A673 (cell line): Measurements from ENCODE around the gene HSH2D. TPM values are rescaled to one million over a fixed set of nuclear protein-coding genes. Genes with fewer than 3 reads are reported as not detected.

Experiments used
- BruUV-seq: library from RNA; stranded (reverse); fragments of 400-500 nt; replicated peaks from 2 replicates; lab custom pipeline; 2021; lab: Mats Ljungman, UMichigan
- CTCF ChIA-PET: fragments of 300-600 bp; sonication (Branson Sonifier 250); formaldehyde crosslinking; loops from one replicate; lab custom pipeline; 2022; ENCODE audit warnings: antibody characterized with exemption; lab: Charles Lee
- POLR2A ChIA-PET: fragments of 300-600 bp; sonication (Branson Sonifier 250); formaldehyde crosslinking; loops from one replicate; lab custom pipeline; 2022; ENCODE audit warnings: antibody characterized with exemption; ENCODE audit not compliant: low non-redundant PET; lab: Charles Lee
- DNase-seq: peaks from one replicate; pipeline ENCODE4 v3.0.0-alpha.2; 2015; ENCODE audit warnings: low spot score
- H3K27ac ChIP-seq: fragments of 200-600 bp; sonication (generic); 2 replicates; pipeline ENCODE4 v1.5.1; 2016; ENCODE audit warnings: mixed run types, low read depth, mild to moderate bottlenecking, mixed read lengths, antibody characterized with exemption, low read length; ENCODE audit not compliant: poor library complexity, severe bottlenecking
- H3K27me3 ChIP-seq: fragments of 200-600 bp; sonication (generic); replicated peaks from 2 replicates; pipeline ENCODE4 v1.6.1; 2017; ENCODE audit warnings: mixed run types, low read depth, mild to moderate bottlenecking, mixed read lengths, antibody characterized with exemption, low read length; ENCODE audit not compliant: insufficient read depth, poor library complexity
- H3K36me3 ChIP-seq: fragments of 200-600 bp; sonication (generic); 2 replicates; pipeline ENCODE4 v1.6.1; 2016; ENCODE audit warnings: mixed run types, mild to moderate bottlenecking, mixed read lengths, antibody characterized with exemption, low read length; ENCODE audit not compliant: insufficient read depth, poor library complexity, severe bottlenecking
- H3K4me1 ChIP-seq: fragments of 200-600 bp; sonication (generic); 2 replicates; pipeline ENCODE4 v1.6.1; 2017; ENCODE audit warnings: mixed run types, mild to moderate bottlenecking, mixed read lengths, antibody characterized with exemption, low read length; ENCODE audit not compliant: insufficient read depth, poor library complexity, severe bottlenecking
- H3K4me3 ChIP-seq: fragments of 200-600 bp; sonication (generic); 2 replicates; pipeline ENCODE4 v1.5.1; 2016; ENCODE audit warnings: low read depth, mixed run types, mild to moderate bottlenecking, mixed read lengths, low read length; ENCODE audit not compliant: poor library complexity, severe bottlenecking
- H3K9me3 ChIP-seq: fragments of 200-600 bp; sonication (generic); 2 replicates; pipeline ENCODE4 v1.6.1; 2016; ENCODE audit warnings: mixed run types, low read depth, mild to moderate bottlenecking, mixed read lengths, antibody characterized with exemption, low read length; ENCODE audit not compliant: poor library complexity, severe bottlenecking
- CTCF ChIP-seq: fragments of 300-800, 200-600 bp; sonication (generic); conservative IDR thresholded peaks from 2 replicates; pipeline ENCODE4 v1.5.1; 2017; ENCODE audit warnings: low read depth, mild to moderate bottlenecking, antibody characterized with exemption, low read length, moderate library complexity, mixed read lengths
- EZH2 ChIP-seq: fragments of 200-600 bp; sonication (generic); IDR thresholded peaks from 2 replicates; pipeline ENCODE4 v1.6.1; 2017; ENCODE audit warnings: borderline replicate concordance, low read depth, mild to moderate bottlenecking, mixed read lengths, antibody characterized with exemption, low read length; ENCODE audit not compliant: poor library complexity, severe bottlenecking
- intact Hi-C: fragments of 100-400 bp; cut with micrococcal nuclease; formaldehyde crosslinking; loops from one replicate; pipeline ENCODE4 v1.10.0; 2022; ENCODE audit not compliant: unreplicated experiment
- total RNA-seq: library from RNA; stranded (reverse); gene quantifications from 2 replicates; pipeline ENCODE4 v1.2.3, GENCODE V29; 2021

HSH2D gene
- total RNA-seq, 1 experiment from 2014 or later: not detected

- H3K4me3 ChIP-seq: no peak overlapping the region
- DNase-seq: no peak
- no peak overlapping the region for H3K27ac ChIP-seq
- intact Hi-C loops: no loop called here
- peaks cover 29% of the 10 kb centered on the region for H3K36me3 ChIP-seq
- H3K27me3 ChIP-seq: no peaks in the 10 kb centered on the region
- ChIA-PET POLR2A (interaction anchor here (0.6 kb wide), 1 partner anchor 20 kb away, joined by 3 read pairs; no protein-coding TSS in a partner anchor), CTCF (no interaction called here)
- no TSS peak for BruUV-seq
- TF ChIP-seq CTCF: no peak
- TF ChIP-seq EZH2: no peak
- no peaks in the 10 kb centered on the region for H3K9me3 ChIP-seq
- H3K4me1 ChIP-seq: no peaks in the 10 kb centered on the region
Observed at GRCh38 chr19:16207490-16208025, 64.1 kb downstream of the HSH2D start.

Other genes starting within 250 kb of the HSH2D start
- not detected in 2 replicates for gene CYP4F2, start 245.6 kb upstream of the HSH2D start, total RNA-seq
- gene CYP4F11, start 209.2 kb upstream of the HSH2D start, total RNA-seq: 0.13 TPM in 1 of 2 replicates, not detected in the other
- not detected in 2 replicates for gene OR10H4, start 194.7 kb upstream of the HSH2D start, total RNA-seq
- gene TPM4, start 67.2 kb upstream of the HSH2D start, total RNA-seq: 438 and 476 TPM in 2 replicates
- 113 and 126 TPM in 2 replicates for gene RAB8A, start 31.8 kb upstream of the HSH2D start, total RNA-seq
- gene CIB3, start 29.8 kb downstream of the HSH2D start, total RNA-seq: not detected in 2 replicates
- gene FAM32A, start 41.7 kb downstream of the HSH2D start, total RNA-seq: 86.2 and 93.2 TPM in 2 replicates
- 105 and 116 TPM in 2 replicates for gene AP1M1, start 54.2 kb downstream of the HSH2D start, total RNA-seq
- gene KLF2, start 181.1 kb downstream of the HSH2D start, total RNA-seq: 1.9 and 2.1 TPM in 2 replicates